RKO (cell line): ENCODE measurements around the gene SRSF12.
"Not testable (repeated sequence)": the region's sequence is repeated elsewhere in the genome, so short reads cannot be mapped to it uniquely, and the experiment has no call there.

Experiments
- DNase-seq: peaks from one replicate; pipeline ENCODE4 v3.0.0-alpha.2; 2016; ENCODE audit warnings: low spot score

The SRSF12 gene

DNA sequence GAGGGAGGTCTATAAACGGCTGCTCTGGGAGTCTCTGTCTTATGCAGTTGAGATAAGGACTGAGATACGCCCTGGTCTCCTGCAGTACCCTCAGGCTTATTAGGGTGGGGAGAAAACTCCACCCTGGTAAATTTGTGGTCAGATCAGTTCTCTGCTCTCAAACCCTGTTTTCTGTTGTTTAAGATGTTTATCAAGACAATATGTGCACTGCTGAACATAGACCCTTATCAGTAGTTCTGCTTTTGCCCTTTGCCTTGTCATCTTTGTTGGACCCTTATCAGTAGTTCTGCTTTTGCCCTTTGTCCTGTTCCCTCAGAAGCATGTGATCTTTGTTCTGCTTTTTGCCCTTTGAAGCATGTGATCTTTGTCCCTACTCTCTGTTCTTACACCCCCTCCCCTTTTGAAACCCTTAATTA, 10.4 kb upstream of the SRSF12 start:
- DNase-seq, result not testable (repeated sequence)

- DNase-seq, result peak; percentile 61
Observed at GRCh38 chr6:89122625-89123024, 4.8 kb upstream of the SRSF12 start.

DNA sequence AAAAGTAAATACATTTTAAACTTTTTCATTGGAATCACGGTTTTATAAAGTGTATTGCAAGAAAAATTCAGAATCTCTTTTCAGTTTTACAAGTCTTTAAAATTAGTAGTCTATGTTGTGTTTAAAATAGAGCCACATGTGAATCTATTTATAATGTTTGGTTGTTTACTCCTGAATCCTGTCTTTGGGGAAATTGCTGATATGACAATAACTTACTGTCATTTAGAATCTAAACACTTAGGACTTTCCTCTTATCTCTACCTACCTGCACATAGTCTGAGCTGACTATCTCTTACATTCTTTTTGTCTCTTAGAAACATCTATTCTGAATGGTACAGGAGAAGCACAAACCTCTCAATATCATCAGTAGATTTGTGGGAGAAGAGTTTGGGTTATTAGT, 4.1 kb upstream of the SRSF12 start:
- no peak for DNase-seq

GRCh38 chr6:89120371-89120770, 2.5 kb upstream of the SRSF12 start:
- peak; percentile 21 for DNase-seq

DNA sequence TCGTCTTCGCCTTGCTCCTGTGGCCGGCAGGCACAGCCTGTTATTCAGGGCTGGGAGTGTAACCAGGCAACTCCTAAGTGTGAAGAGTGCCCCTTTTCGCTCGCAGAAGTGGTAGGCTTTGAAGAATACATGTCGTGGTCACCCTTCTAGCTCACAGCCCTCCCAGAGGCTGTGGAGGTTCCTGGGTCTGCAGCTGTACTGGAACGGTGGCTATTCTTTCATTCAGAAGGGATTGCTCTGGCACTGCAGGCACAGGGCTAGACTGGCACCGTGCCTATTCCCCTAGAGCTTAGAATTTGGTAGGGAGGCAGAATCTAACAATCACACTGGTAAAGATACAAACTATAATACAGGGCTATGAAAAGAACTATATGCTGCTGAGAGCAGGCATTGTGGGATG, 1.1 kb upstream of the SRSF12 start:
- no peak for DNase-seq

GRCh38 chr6:89116702-89117101, 1.2 kb downstream of the SRSF12 start:
- no peak for DNase-seq

- DNase-seq, result no peak
Observed at GRCh38 chr6:89111933-89112332, 5.9 kb downstream of the SRSF12 start.

GRCh38 chr6:89110284-89110683, 7.6 kb downstream of the SRSF12 start:
- DNase-seq, result no peak

GRCh38 chr6:89100114-89100513, 17.8 kb downstream of the SRSF12 start:
- no peak for DNase-seq

- no peak for DNase-seq
Observed at GRCh38 chr6:89098461-89098860, 19.4 kb downstream of the SRSF12 start.

GRCh38 chr6:89087881-89088280, 30.0 kb downstream of the SRSF12 start:
- no peak for DNase-seq

GRCh38 chr6:89085409-89086205, 32.3 kb downstream of the SRSF12 start:
- no peak for DNase-seq

GRCh38 chr6:89084954-89085353, 32.9 kb downstream of the SRSF12 start:
- no peak for DNase-seq

DNA sequence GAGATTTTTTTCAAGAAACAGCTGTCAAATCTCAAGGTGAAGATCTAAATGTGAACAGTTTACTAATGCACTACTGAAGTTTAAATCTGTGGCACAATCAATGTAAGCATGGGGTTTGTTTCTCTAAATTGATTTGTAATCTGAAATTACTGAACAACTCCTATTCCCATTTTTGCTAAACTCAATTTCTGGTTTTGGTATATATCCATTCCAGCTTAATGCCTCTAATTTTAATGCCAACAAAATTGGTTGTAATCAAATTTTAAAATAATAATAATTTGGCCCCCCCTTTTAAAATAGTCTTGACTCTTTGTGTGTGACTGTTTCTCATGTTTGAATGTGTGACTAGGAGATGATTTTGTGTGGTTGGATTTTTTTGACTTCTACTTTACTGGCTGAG, 33.3 kb downstream of the SRSF12 start:
- no peak for DNase-seq

GRCh38 chr6:89082486-89082891, 35.4 kb downstream of the SRSF12 start:
- DNase-seq, result peak; percentile 43

DNA sequence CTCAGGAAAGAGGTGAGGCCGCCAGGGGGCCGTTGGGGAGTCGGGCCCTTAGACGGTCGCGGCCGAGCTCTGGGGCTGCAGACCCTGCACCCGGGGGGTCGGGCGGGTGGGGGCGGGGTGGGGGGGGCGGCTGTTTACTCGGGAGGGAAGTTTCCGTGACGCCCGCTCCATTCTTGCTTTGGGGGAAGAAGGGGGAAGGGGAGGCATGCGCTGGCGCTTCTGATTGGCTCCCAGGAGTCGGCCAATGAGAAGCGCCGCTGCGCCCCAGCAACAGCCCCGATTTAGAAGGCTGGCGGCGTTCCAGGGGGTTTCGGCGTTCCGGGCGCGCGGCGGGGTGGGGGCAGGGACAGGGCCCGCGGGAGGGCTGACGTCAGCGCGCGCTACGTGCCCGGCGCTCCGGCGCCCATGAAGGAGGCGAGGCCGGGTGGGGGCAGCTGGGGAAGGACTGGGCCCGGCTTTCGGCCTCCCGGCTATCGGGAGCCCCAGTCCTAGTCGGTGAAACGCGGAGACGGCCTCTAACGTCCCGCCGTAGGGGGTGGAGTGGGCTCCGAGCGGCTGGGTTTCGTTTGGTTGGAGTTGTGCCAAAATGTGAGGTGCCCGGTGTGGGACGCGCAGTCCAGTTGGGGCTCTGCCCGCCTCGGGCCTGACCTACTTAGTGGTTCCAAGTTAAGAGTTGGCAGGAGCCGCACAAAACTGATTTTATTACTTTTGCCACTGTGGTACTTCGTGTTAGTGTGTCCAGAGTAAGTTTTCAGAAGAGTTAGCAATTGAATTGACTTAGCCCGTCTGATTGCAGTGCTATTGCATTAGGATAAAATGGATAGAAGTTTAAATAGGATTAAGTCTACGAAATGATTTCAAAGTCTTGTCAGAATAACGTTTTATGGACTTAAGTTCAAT, 36.2 kb downstream of the SRSF12 start:
- DNase-seq, result peak; percentile 96

DNA sequence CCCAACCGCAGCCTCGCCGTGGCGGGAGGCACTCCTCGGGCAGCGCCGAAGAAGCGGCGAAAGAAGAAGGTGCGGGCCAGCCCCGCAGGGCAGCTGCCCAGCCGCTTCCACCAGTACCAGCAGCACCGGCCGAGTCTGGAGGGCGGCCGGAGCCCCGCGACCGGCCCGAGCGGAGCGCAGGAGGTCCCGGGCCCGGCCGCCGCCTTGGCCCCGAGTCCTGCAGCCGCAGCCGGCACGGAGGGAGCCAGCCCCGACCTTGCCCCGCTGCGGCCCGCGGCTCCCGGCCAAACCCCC, 36.8 kb downstream of the SRSF12 start:
- DNase-seq, result no peak

DNA sequence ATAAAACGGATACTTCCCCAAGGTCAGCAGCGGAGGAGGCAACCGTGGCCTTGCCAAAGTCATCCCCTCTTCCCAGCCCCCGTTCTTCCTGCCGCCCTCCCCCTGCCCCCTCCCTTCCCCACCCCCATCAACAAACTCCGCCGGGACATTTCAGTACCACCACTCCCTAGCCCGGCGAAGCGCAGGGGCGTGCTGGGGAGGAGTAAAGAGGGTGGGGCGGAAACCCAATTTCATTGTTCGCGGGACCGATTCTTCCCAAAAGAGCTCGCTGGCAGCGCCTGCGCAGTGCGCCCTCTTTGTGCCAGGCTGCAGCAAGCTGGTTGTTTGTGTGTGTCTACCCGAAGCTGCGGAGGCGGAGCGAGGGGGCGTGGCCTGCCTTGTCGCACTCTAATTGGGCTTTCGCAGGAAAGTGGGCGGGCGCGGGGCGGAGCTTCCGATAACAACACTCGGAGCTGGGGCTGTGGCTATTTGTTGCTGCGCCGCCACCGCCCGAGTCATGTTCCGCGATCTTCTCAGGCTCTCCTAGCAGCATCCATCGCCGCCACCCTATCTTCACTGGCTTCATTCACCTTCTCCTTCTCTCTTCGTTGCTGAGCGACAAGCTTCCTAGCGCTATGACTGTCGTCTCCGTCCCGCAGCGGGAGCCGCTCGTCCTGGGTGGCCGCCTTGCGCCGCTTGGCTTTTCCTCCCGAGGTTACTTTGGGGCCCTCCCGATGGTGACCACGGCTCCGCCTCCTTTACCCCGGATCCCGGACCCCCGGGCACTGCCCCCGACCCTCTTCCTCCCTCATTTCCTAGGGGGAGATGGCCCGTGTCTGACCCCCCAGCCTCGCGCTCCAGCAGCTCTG, 37.4 kb downstream of the SRSF12 start, which contains the start of gene PNRC1:
TSS of gene PNRC1 (plus strand) at position 471 of the 848 bp plus-strand sequence. CDS start at position 615, 144 bp downstream.
- peak; percentile 98 for DNase-seq

- DNase-seq, result peak; percentile 66
Observed at GRCh38 chr6:89079511-89080234, 38.2 kb downstream of the SRSF12 start.

DNA sequence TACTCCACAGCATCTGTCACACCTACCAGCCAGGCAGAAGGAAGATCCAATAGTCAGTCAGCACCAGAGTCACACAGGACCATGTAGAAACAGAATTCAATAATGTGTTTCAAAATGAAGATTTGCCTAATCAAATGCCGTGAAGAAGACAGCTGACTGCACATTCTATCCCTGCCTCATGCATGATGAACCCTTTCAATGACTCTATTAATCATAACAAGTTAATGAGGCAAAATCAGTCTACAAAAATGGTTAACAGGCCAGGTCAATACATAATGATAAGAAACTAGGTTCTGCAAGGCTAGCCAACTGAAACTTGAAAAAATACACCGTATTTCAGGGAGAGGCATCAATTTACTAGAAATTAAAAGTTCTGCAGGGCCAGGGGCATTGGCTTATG, 44.0 kb downstream of the SRSF12 start:
- no peak for DNase-seq

GRCh38 chr6:89073014-89073620, 44.8 kb downstream of the SRSF12 start:
- no peak for DNase-seq
